Measurements from ENCODE around the gene HPSE2.

DNA sequence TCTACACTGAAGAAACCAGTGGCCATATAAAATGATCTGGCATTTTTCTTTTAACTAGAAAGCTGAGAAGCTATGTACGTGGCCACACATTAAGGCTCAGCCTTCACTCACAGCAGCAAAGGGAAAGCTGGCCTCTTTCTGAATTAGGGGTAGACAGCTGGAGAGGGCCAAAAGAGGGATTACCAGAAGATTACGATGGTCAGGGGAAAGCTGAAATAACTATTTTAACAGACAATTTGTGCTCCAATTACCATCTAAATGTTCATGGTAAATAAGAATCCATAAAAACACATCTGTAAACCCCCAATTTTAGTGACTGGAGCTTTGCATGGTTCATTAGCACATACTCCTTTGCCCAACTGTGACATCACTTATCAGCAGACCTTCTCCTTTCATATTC, 314.3 kb downstream of the HPSE2 start:
- TF ChIP-seq TAF1 (IDR thresholded peaks at IDR 0.05; ENCODE audit: low read depth) (no peak), EP300 (IDR thresholded peaks at IDR 0.05; ENCODE audit: borderline replicate concordance) (no peak), RAD21 (IDR thresholded peaks at IDR 0.05; ENCODE audit: low read depth) (no peak), NFIC (IDR thresholded peaks at IDR 0.05) (no peak), FOXM1 (IDR thresholded peaks at IDR 0.05; ENCODE audit: borderline replicate concordance, low read depth) (no peak), TEAD4 (IDR thresholded peaks at IDR 0.05) (no peak), CEBPB (IDR thresholded peaks at IDR 0.05) (no peak), YY1 (IDR thresholded peaks at IDR 0.05; ENCODE audit: low read depth) (no peak), CREB1 (IDR thresholded peaks at IDR 0.05; ENCODE audit: low read depth) (no peak), TCF12 (IDR thresholded peaks at IDR 0.05; ENCODE audit: low read depth) (no peak), EGR1 (IDR thresholded peaks at IDR 0.05) (no peak)
- TF ChIP-seq, protein P1, sequence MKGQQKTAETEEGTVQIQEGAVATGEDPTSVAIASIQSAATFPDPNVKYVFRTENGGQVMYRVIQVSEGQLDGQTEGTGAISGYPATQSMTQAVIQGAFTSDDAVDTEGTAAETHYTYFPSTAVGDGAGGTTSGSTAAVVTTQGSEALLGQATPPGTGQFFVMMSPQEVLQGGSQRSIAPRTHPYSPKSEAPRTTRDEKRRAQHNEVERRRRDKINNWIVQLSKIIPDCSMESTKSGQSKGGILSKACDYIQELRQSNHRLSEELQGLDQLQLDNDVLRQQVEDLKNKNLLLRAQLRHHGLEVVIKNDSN (IDR thresholded peaks at IDR 0.05) = no peak
- TF ChIP-seq, protein P2, sequence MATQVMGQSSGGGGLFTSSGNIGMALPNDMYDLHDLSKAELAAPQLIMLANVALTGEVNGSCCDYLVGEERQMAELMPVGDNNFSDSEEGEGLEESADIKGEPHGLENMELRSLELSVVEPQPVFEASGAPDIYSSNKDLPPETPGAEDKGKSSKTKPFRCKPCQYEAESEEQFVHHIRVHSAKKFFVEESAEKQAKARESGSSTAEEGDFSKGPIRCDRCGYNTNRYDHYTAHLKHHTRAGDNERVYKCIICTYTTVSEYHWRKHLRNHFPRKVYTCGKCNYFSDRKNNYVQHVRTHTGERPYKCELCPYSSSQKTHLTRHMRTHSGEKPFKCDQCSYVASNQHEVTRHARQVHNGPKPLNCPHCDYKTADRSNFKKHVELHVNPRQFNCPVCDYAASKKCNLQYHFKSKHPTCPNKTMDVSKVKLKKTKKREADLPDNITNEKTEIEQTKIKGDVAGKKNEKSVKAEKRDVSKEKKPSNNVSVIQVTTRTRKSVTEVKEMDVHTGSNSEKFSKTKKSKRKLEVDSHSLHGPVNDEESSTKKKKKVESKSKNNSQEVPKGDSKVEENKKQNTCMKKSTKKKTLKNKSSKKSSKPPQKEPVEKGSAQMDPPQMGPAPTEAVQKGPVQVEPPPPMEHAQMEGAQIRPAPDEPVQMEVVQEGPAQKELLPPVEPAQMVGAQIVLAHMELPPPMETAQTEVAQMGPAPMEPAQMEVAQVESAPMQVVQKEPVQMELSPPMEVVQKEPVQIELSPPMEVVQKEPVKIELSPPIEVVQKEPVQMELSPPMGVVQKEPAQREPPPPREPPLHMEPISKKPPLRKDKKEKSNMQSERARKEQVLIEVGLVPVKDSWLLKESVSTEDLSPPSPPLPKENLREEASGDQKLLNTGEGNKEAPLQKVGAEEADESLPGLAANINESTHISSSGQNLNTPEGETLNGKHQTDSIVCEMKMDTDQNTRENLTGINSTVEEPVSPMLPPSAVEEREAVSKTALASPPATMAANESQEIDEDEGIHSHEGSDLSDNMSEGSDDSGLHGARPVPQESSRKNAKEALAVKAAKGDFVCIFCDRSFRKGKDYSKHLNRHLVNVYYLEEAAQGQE (IDR thresholded peaks at IDR 0.05; ENCODE audit: low read depth) = no peak
- TF ChIP-seq, protein P3, sequence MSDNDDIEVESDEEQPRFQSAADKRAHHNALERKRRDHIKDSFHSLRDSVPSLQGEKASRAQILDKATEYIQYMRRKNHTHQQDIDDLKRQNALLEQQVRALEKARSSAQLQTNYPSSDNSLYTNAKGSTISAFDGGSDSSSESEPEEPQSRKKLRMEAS (IDR thresholded peaks at IDR 0.05) = no peak
